Breast epithelium (tissue), 3 donors: Measurements from ENCODE around the gene TBL1XR1.

Experiments
- CTCF ChIP-seq, 3 donors: fragments of 450-650 bp; IDR thresholded peaks; one replicate each; pipeline ENCODE4 v1.5.1; 2016 to 2017; ENCODE audit warnings: antibody characterized with exemption in 3 of 3, mild to moderate bottlenecking in 3 of 3, moderate library complexity in 3 of 3
- POLR2A ChIP-seq: fragments of 450-650 bp; IDR thresholded peaks from one replicate; pipeline ENCODE4 v1.6.1; 2016; ENCODE audit warnings: antibody characterized with exemption, mild to moderate bottlenecking, moderate library complexity
- POLR2AphosphoS5 ChIP-seq, 3 donors: sonication (generic); formaldehyde crosslinking; IDR thresholded peaks; one replicate each; pipeline ENCODE4 v1.6.1; 2017; ENCODE audit warnings: antibody characterized with exemption in 3 of 3

DNA sequence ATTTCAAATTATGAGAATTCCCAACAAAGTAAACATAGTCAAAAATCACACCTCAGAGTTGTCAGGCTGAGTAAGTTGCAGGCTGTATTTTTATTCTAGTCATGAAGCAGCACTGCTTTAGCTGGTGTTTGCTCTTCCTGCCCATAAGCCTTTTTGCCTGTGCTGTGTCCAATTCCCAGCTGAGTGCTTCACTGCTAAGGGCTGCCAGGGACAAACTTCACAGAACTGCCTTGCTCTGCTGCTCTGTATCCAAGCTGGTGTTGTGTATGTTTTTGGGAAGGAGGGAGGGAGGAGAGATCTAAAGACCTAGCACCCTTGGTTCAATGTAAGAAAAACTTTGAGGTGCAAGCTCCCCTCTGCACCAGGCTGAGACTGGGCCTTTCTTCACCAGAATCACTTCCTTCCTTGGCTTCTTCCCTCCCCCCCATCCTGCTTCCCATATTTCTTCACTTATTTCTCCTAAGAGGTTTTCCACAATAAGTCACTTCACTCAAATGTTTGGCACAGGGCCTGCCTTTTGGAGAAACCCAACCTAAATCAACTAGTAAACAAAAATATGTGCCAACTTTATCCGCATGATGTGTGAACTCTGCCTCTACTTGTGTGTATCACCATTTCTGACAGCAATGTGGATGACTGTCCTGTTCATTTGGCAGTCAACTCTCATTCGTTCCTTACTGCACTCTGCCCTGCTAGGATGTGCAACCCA lies 156.1 kb downstream of the TBL1XR1 start:
- TF ChIP-seq CTCF (IDR thresholded peaks at IDR 0.05) (no peak), POLR2A (no peak), POLR2AphosphoS5 (IDR thresholded peaks at IDR 0.05) (no peak)
